ENCODE data around the gene NOL7. TPM values are rescaled to one million over a fixed set of nuclear protein-coding genes. Genes with fewer than 3 reads are reported as not detected.
A peak's percentile ranks its signal among the peaks of the same experiment; 100 is the strongest.

The NOL7 gene
- total and polyA plus RNA-seq, 9 of the 15 experiments (the other 6 are each of a cell fraction or from before 2014, with no cell fraction given), result 19.4 to 235 (median 157) TPM

DNA sequence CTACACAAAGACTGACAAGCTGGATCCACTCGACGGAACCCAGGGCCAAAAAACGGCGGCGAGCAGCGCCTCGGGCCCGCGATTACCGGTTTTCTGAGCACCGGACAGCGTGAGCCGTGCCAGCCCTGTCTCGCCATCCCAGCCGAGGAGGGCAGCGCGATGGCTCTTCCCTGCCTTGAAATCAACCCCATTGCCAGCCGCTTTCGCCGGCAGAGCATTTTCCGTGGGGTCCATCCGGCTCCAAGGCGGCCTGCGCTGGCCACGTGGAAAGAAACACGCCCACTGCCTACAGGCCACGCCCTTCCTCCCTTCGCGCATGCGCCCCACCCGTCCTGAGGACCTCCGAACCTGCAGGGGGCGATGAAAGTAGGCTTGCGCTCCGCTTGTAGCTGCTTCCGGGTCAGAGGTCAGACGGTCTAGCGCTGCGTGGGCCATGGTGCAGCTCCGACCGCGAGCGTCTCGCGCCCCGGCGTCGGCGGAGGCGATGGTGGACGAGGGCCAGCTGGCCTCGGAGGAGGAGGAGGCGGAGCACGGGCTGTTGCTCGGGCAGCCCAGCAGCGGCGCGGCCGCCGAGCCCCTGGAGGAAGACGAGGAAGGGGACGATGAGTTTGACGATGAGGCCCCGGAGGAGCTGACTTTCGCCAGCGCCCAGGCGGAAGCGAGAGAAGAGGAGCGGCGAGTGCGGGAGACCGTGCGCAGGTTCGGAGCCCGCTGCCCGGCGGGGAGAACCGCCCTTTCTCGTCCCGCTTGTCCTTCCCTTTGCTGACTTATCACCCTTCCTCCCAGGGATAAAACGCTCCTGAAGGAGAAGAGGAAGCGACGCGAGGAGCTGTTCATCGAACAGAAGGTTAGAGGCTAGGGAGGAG lies at the start of gene NOL7 (continued):
- no peak for TF ChIP-seq RNF219 (CRISPR knock-in tag; IDR thresholded peaks at IDR 0.05)
- TF ChIP-seq NCOA6 (IDR thresholded peaks at IDR 0.05), result peak; percentile 90
- 0 out of 2 replicates have a peak, but pooled peaks have one; percentile 68 for TF ChIP-seq GATAD2A (IDR thresholded peaks at IDR 0.05)
- TF ChIP-seq CBX2 (IDR thresholded peaks at IDR 0.05; ENCODE audit: insufficient read depth, low read length, poor library complexity, severe bottlenecking), result no peak
- peak in 1 of 2 experiments; percentile 66; a peak in 3 of 4 replicates for TF ChIP-seq RCOR1 (IDR thresholded peaks at IDR 0.05; ENCODE audit: borderline replicate concordance in 1 of 2, low read depth in 2 of 2, low read length in 2 of 2)
- no peak for TF ChIP-seq ZNF347 (CRISPR knock-in tag; IDR thresholded peaks at IDR 0.05; ENCODE audit: low read depth)
- TF ChIP-seq MIER1 (IDR thresholded peaks at IDR 0.05; ENCODE audit: low read depth), result no peak
- peak; percentile 71 for TF ChIP-seq DMBX1 (CRISPR knock-in tag; IDR thresholded peaks at IDR 0.05; ENCODE audit: borderline replicate concordance)
- TF ChIP-seq MLLT1 (IDR thresholded peaks at IDR 0.05), result peak; percentile 37 to 66; a peak in 2 of 4 replicates
- no peak for TF ChIP-seq HSF4 (CRISPR knock-in tag; IDR thresholded peaks at IDR 0.05; ENCODE audit: borderline replicate concordance)
- TF ChIP-seq SUPT5H (IDR thresholded peaks at IDR 0.05), result peak; percentile 98
- no peak for TF ChIP-seq FOXM1 (IDR thresholded peaks at IDR 0.05; ENCODE audit: low read depth)
- TF ChIP-seq FOXM1 (CRISPR knock-in tag; IDR thresholded peaks at IDR 0.05; ENCODE audit: low read depth), result peak; percentile 97
- no peak for TF ChIP-seq ZNF124 (CRISPR knock-in tag; IDR thresholded peaks at IDR 0.05)
- peak; percentile 88 for TF ChIP-seq FUS (optimal IDR thresholded peaks at IDR 0.05; ENCODE audit: low read depth, low read length)
- peak; percentile 95 for TF ChIP-seq XRCC5 (IDR thresholded peaks at IDR 0.05; ENCODE audit: low read depth, low read length)
- peak; percentile 100 for TF ChIP-seq NR2C1 (IDR thresholded peaks at IDR 0.05)
- TF ChIP-seq NR2C1 (tag; IDR thresholded peaks at IDR 0.05), result peak; percentile 100
- peak; percentile 44; the same call in 1 of the 2 replicates for TF ChIP-seq ZNF740 (CRISPR knock-in tag; IDR thresholded peaks at IDR 0.05)
- no peak for TF ChIP-seq ZNF740 (tag; IDR thresholded peaks at IDR 0.05)
- TF ChIP-seq E2F6 (IDR thresholded peaks at IDR 0.05; ENCODE audit: borderline replicate concordance in 1 of 2, extremely low read depth in 1 of 2, insufficient read depth in 1 of 2, insufficient read length in 1 of 2, low read depth in 1 of 2, low read length in 1 of 2, poor library complexity in 1 of 2, severe bottlenecking in 1 of 2), result peak; percentile 73 to 87
